ENCODE data around the gene RAB6B.

GRCh38 chr3:133821767-133822638 is 73.7 kb downstream of the RAB6B start:
- TF ChIP-seq CTCF (IDR thresholded peaks at IDR 0.05; ENCODE audit: insufficient read depth, low read length) (no peak), POLR2AphosphoS5 (IDR thresholded peaks at IDR 0.05; ENCODE audit: low read depth) (no peak), SPI1 (IDR thresholded peaks at IDR 0.05; ENCODE audit: borderline replicate concordance, low read depth) (no peak)

Data from HL-60 (cell line).